Measurements from ENCODE around the gene GAP43.
A peak's percentile ranks its signal among the peaks of the same experiment; 100 is the strongest.

GAP43 gene

GRCh38 chr3:115623044-115623868, at the start of gene GAP43:
TSS of gene GAP43 (plus strand) at chr3:115623510. CDS start at chr3:115623690, 180 bp downstream.
- DNase-seq, result peak; percentile 52

- no peak for DNase-seq
These were observed 46.9 kb upstream of the GAP43 start for GRCh38 chr3:115576325-115576875.

- DNase-seq, result no peak
These were observed 46.3 kb upstream of the GAP43 start for GRCh38 chr3:115577000-115577399.

GRCh38 chr3:115578331-115578730, 45.0 kb upstream of the GAP43 start:
- no peak for DNase-seq

GRCh38 chr3:115580566-115580965, 42.7 kb upstream of the GAP43 start:
- DNase-seq, result no peak

GRCh38 chr3:115581362-115582135, 41.8 kb upstream of the GAP43 start:
- DNase-seq, result no peak

GRCh38 chr3:115588201-115589115, 34.9 kb upstream of the GAP43 start:
- no peak for DNase-seq

GRCh38 chr3:115590873-115591272, 32.4 kb upstream of the GAP43 start:
- no peak for DNase-seq

- DNase-seq, result no peak
These were observed 27.6 kb upstream of the GAP43 start for GRCh38 chr3:115595611-115596275.

GRCh38 chr3:115598216-115598615, 25.1 kb upstream of the GAP43 start:
- DNase-seq, result peak; percentile 5

GRCh38 chr3:115602194-115602593, 21.1 kb upstream of the GAP43 start:
- DNase-seq, result no peak

- no peak for DNase-seq
These were observed 11.7 kb upstream of the GAP43 start for GRCh38 chr3:115611630-115612029.

- DNase-seq, result no peak
These were observed 8.1 kb upstream of the GAP43 start for GRCh38 chr3:115615001-115615814.

GRCh38 chr3:115616461-115616860, 6.8 kb upstream of the GAP43 start:
- DNase-seq, result no peak

- no peak for DNase-seq
These were observed 5.7 kb upstream of the GAP43 start for GRCh38 chr3:115617591-115617990.

GRCh38 chr3:115624029-115624741, 875 bp downstream of the GAP43 start:
- peak; percentile 22 for DNase-seq

GRCh38 chr3:115624901-115625300, 1.6 kb downstream of the GAP43 start:
- DNase-seq, result no peak

- DNase-seq, result no peak
These were observed 2.7 kb downstream of the GAP43 start for GRCh38 chr3:115626006-115626409.

GRCh38 chr3:115626721-115627120, 3.4 kb downstream of the GAP43 start:
- DNase-seq, result peak; percentile 5

All from NCI-H2171 (cell line).